B cell (primary cell): Measurements from ENCODE around the gene SMIM10L2A. TPM values are rescaled to one million over a fixed set of nuclear protein-coding genes. Genes with fewer than 3 reads are reported as not detected.

Source experiments
- ATAC-seq: fragments of 200-7000 bp; cut with Tn5 transposase; one replicate; pipeline ENCODE4 v1.10.0; 2021; ENCODE audit warnings: low read depth, mild to moderate bottlenecking, moderate number of reproducible peaks, moderate library complexity
- CTCF ChIA-PET: fragments of 350-600 bp; sonication (Branson Sonifier 250); formaldehyde crosslinking; loops from one replicate; lab custom pipeline; 2021; ENCODE audit warnings: antibody characterized with exemption, inconsistent platforms; lab: Charles Lee
- POLR2A ChIA-PET: fragments of 350-600 bp; sonication (Branson Sonifier 250); formaldehyde crosslinking; loops from one replicate; lab custom pipeline; 2021; ENCODE audit warnings: antibody characterized with exemption; lab: Charles Lee
- DNase-seq: peaks from one replicate; pipeline ENCODE4 v3.0.0; 2013
- H2AFZ ChIP-seq: 2 replicates; pipeline ENCODE4 v1.6.1; 2012; ENCODE audit warnings: mild to moderate bottlenecking, low read depth, low read length; ENCODE audit not compliant: insufficient read depth, poor library complexity, severe bottlenecking
- H3K27ac ChIP-seq, 2 donors: 1 replicate in 1 of 2; 2 replicates in 1 of 2; pipeline ENCODE4 v1.5.1; 2012 to 2013; ENCODE audit warnings: low read length in 2 of 2, mild to moderate bottlenecking in 2 of 2, moderate library complexity in 1 of 2
- H3K27me3 ChIP-seq, 4 experiments: fragments of 200-600 bp in 1 of 4; sonication (generic) in 1 of 4; replicated peaks in 1 of 4; 1 replicate in 2 of 4; 2 replicates in 2 of 4; pipeline versions ENCODE4 v1.6.1 to v1.7.0; 2013 to 2016; ENCODE audit warnings: low read length in 3 of 4, mild to moderate bottlenecking in 2 of 4, mixed read lengths in 1 of 4, moderate library complexity in 1 of 4; ENCODE audit not compliant: insufficient read depth in 4 of 4, control insufficient read depth in 3 of 4; ENCODE audit errors: control extremely low read depth in 1 of 4
- H3K36me3 ChIP-seq, 2 experiments: replicated peaks in 1 of 2; 1 replicate in 1 of 2; 2 replicates in 1 of 2; pipeline versions ENCODE4 v1.6.1 to v1.7.1; 2013; ENCODE audit warnings: low read length in 1 of 2; ENCODE audit not compliant: insufficient read depth in 2 of 2, control insufficient read depth in 1 of 2; ENCODE audit errors: control extremely low read depth in 1 of 2, extremely low read depth in 1 of 2
- H3K4me1 ChIP-seq, 2 donors: fragments of 200-600 bp in 1 of 2; sonication (generic) in 1 of 2; 1 replicate in 1 of 2; 2 replicates in 1 of 2; pipeline versions ENCODE4 v1.5.1 to v1.6.1; 2013 to 2017; ENCODE audit warnings: low read length in 2 of 2; ENCODE audit not compliant: control insufficient read depth in 2 of 2, insufficient read depth in 2 of 2
- H3K4me2 ChIP-seq: replicated peaks from 2 replicates; pipeline ENCODE3; 2012; ENCODE audit warnings: mild to moderate bottlenecking, low read depth, low read length; ENCODE audit not compliant: poor library complexity, severe bottlenecking
- H3K4me3 ChIP-seq, 5 experiments: fragments of 200-600 bp in 1 of 5; sonication (generic) in 1 of 5; 1 replicate in 3 of 5; 2 replicates in 2 of 5; pipeline versions ENCODE4 v1.5.1 to v1.7.0; 2011 to 2016; ENCODE audit warnings: low read length in 4 of 5, mild to moderate bottlenecking in 4 of 5, low read depth in 2 of 5, control low read depth in 1 of 5, moderate library complexity in 1 of 5; ENCODE audit not compliant: insufficient read depth in 1 of 5; ENCODE audit errors: control extremely low read depth in 1 of 5, extremely low read depth in 1 of 5
- H3K79me2 ChIP-seq: fragments of 200-600 bp; sonication (generic); one replicate; pipeline ENCODE4 v1.6.0; 2016; ENCODE audit warnings: low read length; ENCODE audit not compliant: control insufficient read depth, insufficient read depth
- H3K9ac ChIP-seq: fragments of 200-600 bp; sonication (generic); 2 replicates; pipeline ENCODE4 v1.6.1; 2017; ENCODE audit warnings: mild to moderate bottlenecking, low read length, moderate library complexity
- H3K9me3 ChIP-seq, 3 donors: one replicate each; pipeline versions ENCODE4 v1.6.1 to v1.7.1; 2013; ENCODE audit warnings: low read length in 2 of 3; ENCODE audit not compliant: control insufficient read depth in 2 of 3, insufficient read depth in 1 of 3; ENCODE audit errors: control extremely low read depth in 1 of 3
- H4K20me1 ChIP-seq: 2 replicates; pipeline ENCODE4 v1.6.0; 2012; ENCODE audit warnings: mild to moderate bottlenecking, low read length; ENCODE audit not compliant: insufficient read depth, control insufficient read depth, poor library complexity, severe bottlenecking
- H3K27ac Mint-ChIP-seq: one replicate; pipeline ENCODE4 v1.8.0; 2021; ENCODE audit warnings: mixed read lengths
- H3K27me3 Mint-ChIP-seq: one replicate; pipeline ENCODE4 v1.8.0; 2021; ENCODE audit warnings: mixed read lengths
- H3K4me1 Mint-ChIP-seq: one replicate; pipeline ENCODE4 v1.8.0; 2021; ENCODE audit warnings: mixed read lengths
- H3K4me3 Mint-ChIP-seq: one replicate; pipeline ENCODE4 v1.8.0; 2021; ENCODE audit warnings: mixed read lengths
- H3K9me3 Mint-ChIP-seq: one replicate; pipeline ENCODE4 v1.8.0; 2022; ENCODE audit warnings: mixed read lengths; ENCODE audit not compliant: insufficient read depth
- EZH2 ChIP-seq: IDR thresholded peaks from 2 replicates; pipeline ENCODE4 v1.6.1; 2012; ENCODE audit warnings: borderline replicate concordance, low read depth, mild to moderate bottlenecking, moderate library complexity, low read length; ENCODE audit not compliant: insufficient read depth, poor library complexity, severe bottlenecking
- WGBS: methylation state at CpG from one replicate; pipeline ENCODE4 v1.1.5; 2013; ENCODE audit warnings: missing lambda C conversion rate; ENCODE audit not compliant: insufficient coverage; 5-methylcytosine and 5-hydroxymethylcytosine counted together
- intact Hi-C: fragments of 100-400 bp; cut with micrococcal nuclease; formaldehyde crosslinking; loops from one replicate; pipeline ENCODE4 v1.10.0; 2022
- polyA plus RNA-seq: library from polyadenylated mRNA; depleted of rRNA; stranded (reverse); fragments of >200 nt; gene quantifications from 2 replicates; pipeline ENCODE4 v1.2.3, GENCODE V29; 2012
- total RNA-seq, 2 donors: library from RNA; stranded (reverse); fragments of 120-200 nt in 1 of 2; gene quantifications; 1 replicate in 1 of 2; 2 replicates in 1 of 2; pipeline versions ENCODE4 v1.2.3 to v1.2.4, GENCODE V29; 2013 to 2022
- TF ChIP-seq, protein P1 (sequence below): fragments of 200-600 bp; IDR thresholded peaks from one replicate; pipeline ENCODE4 v1.8.0; 2022; ENCODE audit warnings: antibody characterized with exemption, mild to moderate bottlenecking

The SMIM10L2A gene
- total and polyA plus RNA-seq, 2 donors (not counting 1 experiment from before 2014, with no cell fraction given), result 0.25 to 0.76 TPM

DNA sequence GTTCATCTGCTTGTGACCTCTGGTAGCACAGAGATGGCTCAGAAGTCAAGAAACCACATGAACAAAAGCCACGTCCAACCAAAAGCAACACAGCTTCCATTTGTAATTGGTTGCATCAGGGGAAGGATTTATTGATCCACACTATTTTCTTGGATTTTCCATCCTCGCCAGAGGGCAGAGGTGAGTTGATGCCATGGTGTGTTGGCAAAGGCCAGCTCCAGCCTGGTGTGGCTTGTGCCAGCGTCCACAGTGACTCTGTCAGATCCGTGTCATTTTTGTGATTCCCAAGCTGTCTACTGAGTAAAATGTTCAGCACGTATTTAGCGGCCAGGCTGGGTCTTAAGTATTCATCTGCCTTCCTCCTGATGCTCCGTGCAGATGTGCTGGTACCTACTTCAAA is 30.0 kb upstream of the SMIM10L2A start:
- Histone ChIP-seq H3K9me3 (no peaks in the 10 kb centered on the region), H2AFZ (no peak overlapping the region), H3K4me2 (no peak overlapping the region), H3K27me3 (no peaks in the 10 kb centered on the region), H4K20me1 (no peaks in the 10 kb centered on the region), H3K36me3 (no peaks in the 10 kb centered on the region), H3K4me3 (no peak overlapping the region), H3K4me1 (no peaks in the 10 kb centered on the region), H3K9ac (no peak overlapping the region), H3K27ac (no peak overlapping the region), H3K79me2 (no peaks in the 10 kb centered on the region)
- intact Hi-C loops, result no loop called here
- CTCF ChIA-PET, result no interaction called here
- TF ChIP-seq, protein P1, sequence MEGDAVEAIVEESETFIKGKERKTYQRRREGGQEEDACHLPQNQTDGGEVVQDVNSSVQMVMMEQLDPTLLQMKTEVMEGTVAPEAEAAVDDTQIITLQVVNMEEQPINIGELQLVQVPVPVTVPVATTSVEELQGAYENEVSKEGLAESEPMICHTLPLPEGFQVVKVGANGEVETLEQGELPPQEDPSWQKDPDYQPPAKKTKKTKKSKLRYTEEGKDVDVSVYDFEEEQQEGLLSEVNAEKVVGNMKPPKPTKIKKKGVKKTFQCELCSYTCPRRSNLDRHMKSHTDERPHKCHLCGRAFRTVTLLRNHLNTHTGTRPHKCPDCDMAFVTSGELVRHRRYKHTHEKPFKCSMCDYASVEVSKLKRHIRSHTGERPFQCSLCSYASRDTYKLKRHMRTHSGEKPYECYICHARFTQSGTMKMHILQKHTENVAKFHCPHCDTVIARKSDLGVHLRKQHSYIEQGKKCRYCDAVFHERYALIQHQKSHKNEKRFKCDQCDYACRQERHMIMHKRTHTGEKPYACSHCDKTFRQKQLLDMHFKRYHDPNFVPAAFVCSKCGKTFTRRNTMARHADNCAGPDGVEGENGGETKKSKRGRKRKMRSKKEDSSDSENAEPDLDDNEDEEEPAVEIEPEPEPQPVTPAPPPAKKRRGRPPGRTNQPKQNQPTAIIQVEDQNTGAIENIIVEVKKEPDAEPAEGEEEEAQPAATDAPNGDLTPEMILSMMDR, result no peak
- no peak for TF ChIP-seq EZH2
- peaks cover 5% of the 10 kb centered on the region for H3K27me3 Mint-ChIP-seq
- ATAC-seq (no peak), DNase-seq (no peak)
- no peaks in the 10 kb centered on the region for H3K9me3 Mint-ChIP-seq
- 100% methylated on average over 5 of the region's 7 CpGs for WGBS
- no peaks in the 10 kb centered on the region for H3K4me1 Mint-ChIP-seq
- no peak overlapping the region for H3K4me3 Mint-ChIP-seq
- POLR2A ChIA-PET, result no interaction called here
- no peak overlapping the region for H3K27ac Mint-ChIP-seq

DNA sequence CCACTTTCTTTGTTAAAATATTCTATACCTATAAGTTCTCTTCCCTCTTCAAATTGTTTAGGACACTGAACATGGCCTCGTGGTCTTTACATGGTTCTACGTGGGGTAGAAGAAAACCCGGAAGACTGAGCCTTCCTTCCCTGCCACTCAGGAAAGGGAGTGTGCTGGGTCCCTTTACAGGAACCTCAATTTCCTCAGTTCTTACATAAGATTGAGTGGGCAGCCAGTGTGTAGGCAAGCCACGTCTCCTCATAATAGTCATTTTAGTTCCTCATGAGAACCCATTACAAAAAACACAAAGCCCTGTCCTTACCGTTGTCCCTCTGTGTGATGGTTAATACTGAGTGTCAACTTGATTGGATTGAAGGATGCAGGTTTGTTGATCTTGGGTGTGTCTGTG is 28.7 kb upstream of the SMIM10L2A start:
- ChIA-PET POLR2A (no interaction called here), CTCF (no interaction called here)
- ATAC-seq, result no peak
- Histone ChIP-seq H2AFZ (no peak overlapping the region), H3K9ac (no peak overlapping the region), H3K79me2 (no peaks in the 10 kb centered on the region), H3K4me1 (no peaks in the 10 kb centered on the region), H4K20me1 (no peaks in the 10 kb centered on the region), H3K27me3 (no peaks in the 10 kb centered on the region), H3K9me3 (no peaks in the 10 kb centered on the region), H3K4me2 (no peak overlapping the region), H3K27ac (no peak overlapping the region), H3K4me3 (no peak overlapping the region), H3K36me3 (no peaks in the 10 kb centered on the region)
- peaks cover 5% of the 10 kb centered on the region for H3K27me3 Mint-ChIP-seq
- no peaks in the 10 kb centered on the region for H3K9me3 Mint-ChIP-seq
- no peak overlapping the region for H3K27ac Mint-ChIP-seq
- no peaks in the 10 kb centered on the region for H3K4me1 Mint-ChIP-seq
- no peak for DNase-seq
- intact Hi-C loops, result no loop called here
- TF ChIP-seq, protein P1, result no peak
- WGBS, result no CpG with 5 or more reads among the region's 5 CpGs
- H3K4me3 Mint-ChIP-seq, result no peak overlapping the region
